ENCODE results near the gene CPEB3. TPM values are rescaled to one million over a fixed set of nuclear protein-coding genes. Genes with fewer than 3 reads are reported as not detected.
A peak's percentile ranks its signal among the peaks of the same experiment; 100 is the strongest.
"Not testable (repeated sequence)": the region's sequence is repeated elsewhere in the genome, so short reads cannot be mapped to it uniquely, and the experiment has no call there.

The CPEB3 gene
- 1 to 10 TPM; 2.8 to 6.3 (median 6.2) TPM for total RNA-seq

DNA sequence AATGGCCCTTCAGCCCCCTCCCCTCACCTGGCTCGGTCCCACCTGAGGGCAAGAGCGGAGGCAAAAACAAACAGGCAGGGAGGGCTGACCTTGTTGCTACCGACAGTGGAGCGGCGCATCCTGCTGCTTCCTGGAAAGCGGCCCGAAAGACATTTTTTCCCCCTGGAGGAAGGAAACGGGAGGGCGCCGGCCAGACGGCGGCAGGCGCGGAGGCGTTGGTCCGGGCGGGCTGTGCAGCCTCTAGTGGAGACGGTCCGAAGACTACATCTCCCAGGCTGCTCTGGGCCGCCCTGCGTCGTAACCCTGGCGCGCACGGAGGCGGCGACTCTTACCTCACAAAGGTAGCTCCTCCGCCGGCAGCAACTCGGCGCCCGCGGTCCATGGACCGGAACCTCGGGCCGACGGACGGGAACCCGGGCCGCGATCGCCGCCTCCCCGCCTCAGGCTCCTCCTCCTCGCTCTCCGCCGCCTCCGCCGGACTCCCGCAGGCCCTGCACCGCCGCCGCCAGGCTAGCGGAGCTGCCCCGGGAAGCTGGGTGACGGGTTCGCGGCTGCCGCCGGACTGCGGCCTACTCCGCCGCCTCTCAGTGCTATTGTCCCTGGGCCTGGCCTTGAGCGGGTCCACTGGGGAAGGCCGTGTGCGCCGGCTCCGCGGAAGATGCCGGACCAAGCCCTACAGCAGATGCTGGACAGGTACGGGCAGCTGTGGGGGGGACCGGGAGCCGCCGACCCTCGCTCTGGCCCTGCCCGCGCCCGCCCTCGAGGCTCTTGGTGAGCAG, at the start of gene CPEB3, which contains the start of gene MARCHF5:
CPEB3 (minus strand) TSS at position 242 of the 779 bp plus-strand sequence. CDS start 50,728 bp downstream, outside the sequence.
MARCHF5 (plus strand) TSS at position 331 of the 779 bp plus-strand sequence; CDS start at position 659, 328 bp downstream.
- TF ChIP-seq, protein P1, sequence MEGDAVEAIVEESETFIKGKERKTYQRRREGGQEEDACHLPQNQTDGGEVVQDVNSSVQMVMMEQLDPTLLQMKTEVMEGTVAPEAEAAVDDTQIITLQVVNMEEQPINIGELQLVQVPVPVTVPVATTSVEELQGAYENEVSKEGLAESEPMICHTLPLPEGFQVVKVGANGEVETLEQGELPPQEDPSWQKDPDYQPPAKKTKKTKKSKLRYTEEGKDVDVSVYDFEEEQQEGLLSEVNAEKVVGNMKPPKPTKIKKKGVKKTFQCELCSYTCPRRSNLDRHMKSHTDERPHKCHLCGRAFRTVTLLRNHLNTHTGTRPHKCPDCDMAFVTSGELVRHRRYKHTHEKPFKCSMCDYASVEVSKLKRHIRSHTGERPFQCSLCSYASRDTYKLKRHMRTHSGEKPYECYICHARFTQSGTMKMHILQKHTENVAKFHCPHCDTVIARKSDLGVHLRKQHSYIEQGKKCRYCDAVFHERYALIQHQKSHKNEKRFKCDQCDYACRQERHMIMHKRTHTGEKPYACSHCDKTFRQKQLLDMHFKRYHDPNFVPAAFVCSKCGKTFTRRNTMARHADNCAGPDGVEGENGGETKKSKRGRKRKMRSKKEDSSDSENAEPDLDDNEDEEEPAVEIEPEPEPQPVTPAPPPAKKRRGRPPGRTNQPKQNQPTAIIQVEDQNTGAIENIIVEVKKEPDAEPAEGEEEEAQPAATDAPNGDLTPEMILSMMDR (IDR thresholded peaks at IDR 0.05): peak in 2 of 3 donors; percentile 78 to 86
- ATAC-seq (ENCODE audit: low FRiP score) (peak; percentile 99), DNase-seq (ENCODE audit: low spot score) (peak; percentile 85)

GRCh38 chr10:92329927-92330326, 39.0 kb upstream of the CPEB3 start:
- DNase-seq (ENCODE audit: low spot score): not testable (repeated sequence)

DNA sequence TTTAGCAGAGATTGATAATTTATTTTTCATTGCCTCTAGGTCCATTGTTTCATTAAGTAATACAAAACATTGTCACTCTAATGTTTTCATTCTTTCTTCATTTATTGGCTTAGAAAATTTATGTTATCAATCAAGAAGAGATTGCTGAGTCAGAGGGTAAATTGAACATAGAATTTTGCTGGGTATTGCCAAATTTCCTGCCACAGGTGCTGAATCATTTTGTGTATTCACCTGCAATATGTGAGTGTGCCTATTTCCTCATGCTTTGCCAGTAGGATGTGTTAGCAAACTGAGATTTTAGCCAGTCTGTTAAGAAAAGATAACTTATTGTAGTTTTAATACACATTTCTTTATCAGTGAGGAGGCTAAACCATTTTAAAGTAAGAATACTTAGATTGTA, 38.1 kb upstream of the CPEB3 start:
- no peak for DNase-seq (ENCODE audit: low spot score)
- TF ChIP-seq, protein P1 (IDR thresholded peaks at IDR 0.05): no peak
- no peak for ATAC-seq (ENCODE audit: low FRiP score)

More at GRCh38 chr10:92329927-92330326, 39.0 kb upstream of the CPEB3 start:
- ATAC-seq (ENCODE audit: low FRiP score): not testable (repeated sequence)

DNA sequence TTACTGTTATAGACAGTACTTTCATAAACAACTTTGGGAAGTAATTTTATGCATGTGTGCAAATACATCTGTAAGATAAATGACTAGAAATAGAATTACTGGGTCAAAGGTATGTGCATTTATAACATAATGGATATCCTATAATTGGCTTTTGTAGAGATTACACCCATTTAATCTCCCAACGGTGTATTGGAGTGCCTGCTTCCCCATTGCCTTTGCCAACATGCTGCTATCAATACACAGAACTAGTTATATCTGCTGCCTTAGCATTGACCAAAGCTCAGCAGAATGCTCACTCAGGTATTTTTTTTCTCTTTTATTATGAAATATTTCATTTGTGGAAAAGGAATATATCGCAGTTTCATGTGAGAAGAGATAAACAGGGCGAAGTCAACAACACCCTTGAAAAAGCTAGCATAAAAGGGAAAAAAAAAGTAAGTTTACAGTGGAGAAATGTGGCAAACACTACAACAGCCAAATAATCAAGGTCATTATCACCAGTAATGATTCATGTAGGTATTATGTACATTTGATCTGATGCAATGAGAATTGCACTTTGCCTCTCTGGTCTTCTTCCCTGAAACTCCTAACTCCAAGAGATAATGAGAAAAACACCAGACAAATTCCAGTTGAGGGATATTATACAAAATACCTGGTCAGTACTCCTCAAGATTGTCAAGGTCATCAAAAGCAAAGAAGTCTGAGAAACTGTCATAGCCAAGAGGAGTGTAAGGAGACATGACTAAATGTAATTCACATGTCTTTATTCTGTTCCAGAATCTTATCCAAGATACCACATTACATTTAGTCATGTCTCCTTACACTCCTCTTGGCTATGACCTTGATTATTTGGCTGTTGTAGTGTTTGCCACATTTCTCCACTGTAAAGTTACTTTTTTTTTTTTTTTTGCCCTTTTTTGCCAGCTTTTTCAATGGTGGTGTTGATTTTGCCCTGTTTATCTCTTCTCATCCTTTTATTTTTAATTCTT, 36.9 kb upstream of the CPEB3 start:
- TF ChIP-seq, protein P1 (IDR thresholded peaks at IDR 0.05): no peak
- ATAC-seq (ENCODE audit: low FRiP score): peak; percentile 64
- DNase-seq (ENCODE audit: low spot score): no peak

DNA sequence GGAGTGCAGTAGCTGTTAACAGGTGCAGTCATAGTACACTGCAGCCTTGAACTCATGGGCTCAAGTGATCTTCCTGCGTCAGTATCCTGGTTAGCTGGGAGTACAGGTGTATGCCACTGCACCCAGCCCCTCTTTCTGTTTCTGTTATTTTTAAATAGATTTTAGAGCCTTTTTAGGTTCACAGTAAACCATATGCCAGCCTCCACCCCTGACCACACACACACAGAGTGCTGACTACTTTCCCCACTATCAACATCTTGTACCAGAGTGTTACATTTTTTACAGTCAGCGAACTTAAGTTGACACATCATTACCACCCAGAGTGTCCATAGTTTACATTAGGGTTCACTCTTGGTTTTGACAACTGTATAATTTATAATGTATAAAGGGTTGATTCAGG, 32.2 kb upstream of the CPEB3 start:
- DNase-seq (ENCODE audit: low spot score) (no peak), ATAC-seq (ENCODE audit: low FRiP score) (no peak)
- TF ChIP-seq, protein P1 (IDR thresholded peaks at IDR 0.05): no peak

DNA sequence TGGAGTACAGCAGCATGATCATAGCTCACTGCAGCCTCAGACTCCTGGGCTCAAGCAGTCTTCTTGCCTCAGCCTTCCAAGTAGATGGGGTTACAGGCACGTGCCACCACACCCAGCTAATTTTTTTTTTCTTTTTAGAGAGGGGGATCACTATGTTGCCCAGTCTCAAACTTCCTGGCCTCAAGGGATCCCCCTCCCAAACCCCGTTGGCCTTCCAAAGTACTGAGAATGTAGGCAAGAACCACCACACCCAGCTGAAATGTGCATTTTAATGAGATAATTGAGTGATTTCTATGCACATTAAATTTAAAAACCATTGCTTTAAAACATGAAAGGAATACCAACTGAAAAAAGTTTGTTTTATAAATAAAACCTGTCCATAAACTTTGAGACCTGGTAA, 25.7 kb upstream of the CPEB3 start:
- ATAC-seq (ENCODE audit: low FRiP score) (no peak), DNase-seq (ENCODE audit: low spot score) (no peak)
- TF ChIP-seq, protein P1 (IDR thresholded peaks at IDR 0.05): no peak

GRCh38 chr10:92313750-92314149, 22.9 kb upstream of the CPEB3 start:
- TF ChIP-seq, protein P1 (IDR thresholded peaks at IDR 0.05): no peak
- no peak for DNase-seq (ENCODE audit: low spot score)
- ATAC-seq (ENCODE audit: low FRiP score): no peak
